Activated CD4-positive, alpha-beta memory T cell treated with anti-CD3 and anti-CD28 coated beads for 36 hours (primary cell): Measurements from ENCODE around the gene HTRA3. TPM values are rescaled to one million over a fixed set of nuclear protein-coding genes. Genes with fewer than 3 reads are reported as not detected.

Source experiments
- CTCF ChIA-PET: fragments of 350-600 bp; sonication (Branson Sonifier 250); formaldehyde crosslinking; loops from one replicate; lab custom pipeline; 2021; ENCODE audit warnings: antibody characterized with exemption, inconsistent platforms; lab: Charles Lee
- POLR2A ChIA-PET: fragments of 350-600 bp; sonication (Branson Sonifier 250); formaldehyde crosslinking; loops from one replicate; lab custom pipeline; 2021; ENCODE audit warnings: antibody characterized with exemption; lab: Charles Lee
- DNase-seq: peaks from one replicate; pipeline ENCODE4 v3.0.0-alpha.2; 2020
- H3K27ac Mint-ChIP-seq: one replicate; pipeline ENCODE4 v1.8.0; 2021; ENCODE audit warnings: mixed read lengths
- H3K27me3 Mint-ChIP-seq: one replicate; pipeline ENCODE4 v1.8.0; 2021; ENCODE audit warnings: mixed read lengths
- H3K36me3 Mint-ChIP-seq: one replicate; pipeline ENCODE4 v1.8.0; 2021; ENCODE audit warnings: mixed read lengths
- H3K4me1 Mint-ChIP-seq: one replicate; pipeline ENCODE4 v1.8.0; 2021; ENCODE audit warnings: low read depth, mixed read lengths
- H3K4me3 Mint-ChIP-seq: one replicate; pipeline ENCODE4 v1.8.0; 2021; ENCODE audit warnings: mild to moderate bottlenecking, mixed read lengths
- H3K9me3 Mint-ChIP-seq: one replicate; pipeline ENCODE4 v1.8.0; 2021; ENCODE audit warnings: mixed read lengths
- intact Hi-C: fragments of 100-400 bp; cut with micrococcal nuclease; formaldehyde crosslinking; loops from one replicate; pipeline ENCODE4 v1.15.1; 2023
- total RNA-seq, 2 experiments: library from RNA; stranded (reverse); gene quantifications; one replicate each; pipeline ENCODE4 v1.2.3, GENCODE V29; 2021

The HTRA3 gene
- total RNA-seq, 2 experiments from 2014 or later: not detected

GRCh38 chr4:8316911-8317351 is 47.4 kb downstream of the HTRA3 start:
- CTCF ChIA-PET: no interaction called here
- H3K9me3 Mint-ChIP-seq: no peaks in the 10 kb centered on the region
- H3K4me1 Mint-ChIP-seq: no peaks in the 10 kb centered on the region
- no peak overlapping the region for H3K27ac Mint-ChIP-seq
- peak; percentile 4 for DNase-seq
- intact Hi-C loops: no loop called here
- no peaks in the 10 kb centered on the region for H3K36me3 Mint-ChIP-seq
- H3K27me3 Mint-ChIP-seq: peaks cover 3% of the 10 kb centered on the region
- no peak overlapping the region for H3K4me3 Mint-ChIP-seq
- POLR2A ChIA-PET: no interaction called here

GRCh38 chr4:8317474-8317873 is 47.9 kb downstream of the HTRA3 start:
- CTCF ChIA-PET: no interaction called here
- Mint-ChIP-seq H3K27me3 (peaks cover 1% of the 10 kb centered on the region), H3K27ac (no peak overlapping the region), H3K4me3 (no peak overlapping the region), H3K36me3 (no peaks in the 10 kb centered on the region), H3K4me1 (no peaks in the 10 kb centered on the region), H3K9me3 (no peaks in the 10 kb centered on the region)
- no peak for DNase-seq
- POLR2A ChIA-PET: no interaction called here
- intact Hi-C loops: no loop called here

- intact Hi-C loops: no loop called here
- no peaks in the 10 kb centered on the region for H3K36me3 Mint-ChIP-seq
- H3K27me3 Mint-ChIP-seq: no peaks in the 10 kb centered on the region
- ChIA-PET POLR2A (no interaction called here), CTCF (no interaction called here)
- DNase-seq: no peak
- H3K4me1 Mint-ChIP-seq: no peaks in the 10 kb centered on the region
- no peaks in the 10 kb centered on the region for H3K9me3 Mint-ChIP-seq
- no peak overlapping the region for H3K27ac Mint-ChIP-seq
- H3K4me3 Mint-ChIP-seq: no peak overlapping the region
Measured at GRCh38 chr4:8318509-8318908, 49.0 kb downstream of the HTRA3 start.

- ChIA-PET POLR2A (no interaction called here), CTCF (no interaction called here)
- no peak overlapping the region for H3K27ac Mint-ChIP-seq
Measured at GRCh38 chr4:8319061-8319460, 49.5 kb downstream of the HTRA3 start.

GRCh38 chr4:8319731-8320385 is 50.3 kb downstream of the HTRA3 start:
- ChIA-PET CTCF (no interaction called here), POLR2A (no interaction called here)
- H3K27ac Mint-ChIP-seq: no peak overlapping the region
- H3K9me3 Mint-ChIP-seq: no peaks in the 10 kb centered on the region
- H3K36me3 Mint-ChIP-seq: no peaks in the 10 kb centered on the region
- H3K4me3 Mint-ChIP-seq: no peak overlapping the region
- no peaks in the 10 kb centered on the region for H3K4me1 Mint-ChIP-seq
- intact Hi-C loops: no loop called here
- H3K27me3 Mint-ChIP-seq: no peaks in the 10 kb centered on the region
- peak; percentile 3 for DNase-seq

More at GRCh38 chr4:8319061-8319460, 49.5 kb downstream of the HTRA3 start:
- no peaks in the 10 kb centered on the region for H3K36me3 Mint-ChIP-seq
- DNase-seq: no peak
- no peak overlapping the region for H3K4me3 Mint-ChIP-seq
- intact Hi-C loops: no loop called here
- no peaks in the 10 kb centered on the region for H3K9me3 Mint-ChIP-seq
- no peaks in the 10 kb centered on the region for H3K27me3 Mint-ChIP-seq
- no peaks in the 10 kb centered on the region for H3K4me1 Mint-ChIP-seq

- ChIA-PET CTCF (no interaction called here), POLR2A (no interaction called here)
- Mint-ChIP-seq H3K36me3 (no peaks in the 10 kb centered on the region), H3K9me3 (no peaks in the 10 kb centered on the region), H3K27me3 (no peaks in the 10 kb centered on the region), H3K27ac (no peak overlapping the region), H3K4me3 (no peak overlapping the region), H3K4me1 (no peaks in the 10 kb centered on the region)
- DNase-seq: peak; percentile 9
- intact Hi-C loops: no loop called here
Measured at GRCh38 chr4:8320386-8320750, 50.8 kb downstream of the HTRA3 start.

GRCh38 chr4:8321220-8321619 is 51.7 kb downstream of the HTRA3 start:
- intact Hi-C loops: no loop called here
- H3K4me1 Mint-ChIP-seq: no peaks in the 10 kb centered on the region
- no peaks in the 10 kb centered on the region for H3K36me3 Mint-ChIP-seq
- CTCF ChIA-PET: no interaction called here
- POLR2A ChIA-PET: no interaction called here
- H3K27ac Mint-ChIP-seq: no peak overlapping the region
- H3K9me3 Mint-ChIP-seq: no peaks in the 10 kb centered on the region
- DNase-seq: no peak
- no peaks in the 10 kb centered on the region for H3K27me3 Mint-ChIP-seq
- H3K4me3 Mint-ChIP-seq: no peak overlapping the region

GRCh38 chr4:8321771-8322170 is 52.2 kb downstream of the HTRA3 start:
- no peaks in the 10 kb centered on the region for H3K27me3 Mint-ChIP-seq
- no peak overlapping the region for H3K27ac Mint-ChIP-seq
- no peaks in the 10 kb centered on the region for H3K9me3 Mint-ChIP-seq
- intact Hi-C loops: no loop called here
- H3K4me3 Mint-ChIP-seq: no peak overlapping the region
- POLR2A ChIA-PET: no interaction called here
- H3K36me3 Mint-ChIP-seq: no peaks in the 10 kb centered on the region
- no peaks in the 10 kb centered on the region for H3K4me1 Mint-ChIP-seq
- no peak for DNase-seq
- CTCF ChIA-PET: no interaction called here

- POLR2A ChIA-PET: no interaction called here
- H3K27me3 Mint-ChIP-seq: no peaks in the 10 kb centered on the region
- CTCF ChIA-PET: no interaction called here
- H3K27ac Mint-ChIP-seq: no peak overlapping the region
- no peaks in the 10 kb centered on the region for H3K9me3 Mint-ChIP-seq
- no peak overlapping the region for H3K4me3 Mint-ChIP-seq
- no peaks in the 10 kb centered on the region for H3K36me3 Mint-ChIP-seq
- peak; percentile 4 for DNase-seq
- no peaks in the 10 kb centered on the region for H3K4me1 Mint-ChIP-seq
- intact Hi-C loops: no loop called here
Measured at GRCh38 chr4:8322794-8323704, 53.5 kb downstream of the HTRA3 start.

GRCh38 chr4:8323947-8324555 is 54.5 kb downstream of the HTRA3 start:
- DNase-seq: no peak
- ChIA-PET CTCF (interaction anchor here (0.7 kb wide), 1 partner anchor 10 kb away, joined by 3 read pairs; no protein-coding TSS in a partner anchor), POLR2A (no interaction called here)
- no peaks in the 10 kb centered on the region for H3K9me3 Mint-ChIP-seq
- H3K27me3 Mint-ChIP-seq: no peaks in the 10 kb centered on the region
- no peak overlapping the region for H3K4me3 Mint-ChIP-seq
- H3K27ac Mint-ChIP-seq: no peak overlapping the region
- no peaks in the 10 kb centered on the region for H3K4me1 Mint-ChIP-seq
- intact Hi-C loops: no loop called here
- H3K36me3 Mint-ChIP-seq: no peaks in the 10 kb centered on the region

GRCh38 chr4:8324640-8325239 is 55.2 kb downstream of the HTRA3 start:
- POLR2A ChIA-PET: no interaction called here
- Mint-ChIP-seq H3K9me3 (no peaks in the 10 kb centered on the region), H3K27me3 (no peaks in the 10 kb centered on the region), H3K27ac (no peak overlapping the region), H3K4me1 (no peaks in the 10 kb centered on the region), H3K36me3 (no peaks in the 10 kb centered on the region), H3K4me3 (no peak overlapping the region)
- DNase-seq: peak; percentile 4
- CTCF ChIA-PET: interaction anchor here (0.7 kb wide), 1 partner anchor 11 kb away, joined by 3 read pairs; no protein-coding TSS in a partner anchor
- intact Hi-C loops: no loop called here
